Neural progenitor cell (in vitro differentiated cells): ENCODE data around the gene BCAR1. TPM values are rescaled to one million over a fixed set of nuclear protein-coding genes. Genes with fewer than 3 reads are reported as not detected.

Source experiments
- DNase-seq: peaks from one replicate; pipeline ENCODE4 v3.0.0-alpha.2; 2016; ENCODE audit warnings: low spot score
- H2AFZ ChIP-seq: fragments of 200-600 bp; sonication (generic); replicated peaks from 2 replicates; pipeline ENCODE4 v1.6.1; 2016; ENCODE audit warnings: antibody characterized with exemption
- H3F3A ChIP-seq: fragments of 200-600 bp; sonication (generic); 2 replicates; pipeline ENCODE4 v1.6.1; 2016; ENCODE audit warnings: antibody characterized with exemption, low read depth
- H3K27ac ChIP-seq: fragments of 200-600 bp; sonication (generic); 2 replicates; pipeline ENCODE4 v1.5.1; 2016; ENCODE audit warnings: mild to moderate bottlenecking
- H3K27me3 ChIP-seq: fragments of 200-600 bp; sonication (generic); 2 replicates; pipeline ENCODE4 v1.6.1; 2016; ENCODE audit warnings: mild to moderate bottlenecking, moderate library complexity
- H3K36me3 ChIP-seq: fragments of 200-600 bp; sonication (generic); 2 replicates; pipeline ENCODE4 v1.5.1; 2016
- H3K4me1 ChIP-seq: fragments of 200-600 bp; sonication (generic); 2 replicates; pipeline ENCODE4 v1.6.1; 2016; ENCODE audit warnings: mixed run types
- H3K4me2 ChIP-seq: fragments of 200-600 bp; sonication (generic); 2 replicates; pipeline ENCODE4 v1.6.1; 2016
- H3K4me3 ChIP-seq: fragments of 200-600 bp; sonication (generic); 2 replicates; pipeline ENCODE4 v1.5.1; 2016
- H3K79me2 ChIP-seq: fragments of 200-600 bp; sonication (generic); 2 replicates; pipeline ENCODE4 v1.6.1; 2016; ENCODE audit warnings: low read depth
- H3K9ac ChIP-seq: fragments of 200-600 bp; sonication (generic); 2 replicates; pipeline ENCODE4 v1.6.1; 2016
- H3K9me3 ChIP-seq: fragments of 200-600 bp; sonication (generic); 2 replicates; pipeline ENCODE4 v1.5.1; 2016; ENCODE audit warnings: low read depth
- H4K20me1 ChIP-seq: fragments of 200-600 bp; sonication (generic); 2 replicates; pipeline ENCODE4 v1.6.1; 2016; ENCODE audit warnings: low read depth
- H3K27ac Mint-ChIP-seq: 3 replicates; pipeline ENCODE4 v1.8.0; 2021; ENCODE audit warnings: mixed read lengths
- H3K27me3 Mint-ChIP-seq: 2 replicates; pipeline ENCODE4 v1.8.0; 2022; ENCODE audit warnings: low read depth, mild to moderate bottlenecking, inconsistent platforms, moderate library complexity, mixed read lengths; ENCODE audit not compliant: insufficient read depth
- H3K36me3 Mint-ChIP-seq: 3 replicates; pipeline ENCODE4 v1.8.0; 2021; ENCODE audit warnings: mixed read lengths
- H3K4me1 Mint-ChIP-seq: 3 replicates; pipeline ENCODE4 v1.8.0; 2021; ENCODE audit warnings: mixed read lengths
- H3K4me3 Mint-ChIP-seq: 3 replicates; pipeline ENCODE4 v1.8.0; 2021; ENCODE audit warnings: mild to moderate bottlenecking, moderate library complexity, mixed read lengths
- H3K9me3 Mint-ChIP-seq: 3 replicates; pipeline ENCODE4 v1.8.0; 2020; ENCODE audit warnings: mixed read lengths
- EZH2 ChIP-seq: fragments of 200-600 bp; sonication (generic); IDR thresholded peaks from 2 replicates; pipeline ENCODE4 v1.6.1; 2017; ENCODE audit warnings: antibody characterized with exemption, mild to moderate bottlenecking, moderate library complexity
- EZH2phosphoT487 ChIP-seq: fragments of 200-600 bp; sonication (generic); IDR thresholded peaks from 2 replicates; pipeline ENCODE4 v1.6.1; 2017; ENCODE audit warnings: antibody characterized with exemption
- total RNA-seq: library from RNA; depleted of rRNA; stranded (reverse); fragments of >200 nt; gene quantifications from 2 replicates; pipeline ENCODE4 v1.2.3, GENCODE V29; 2015; ENCODE audit warnings: low replicate concordance
- TF ChIP-seq, protein P1 (sequence below): fragments of 200-600 bp; sonication (generic); IDR thresholded peaks from 2 replicates; pipeline ENCODE4 v1.5.1; 2017; ENCODE audit warnings: antibody characterized with exemption, mild to moderate bottlenecking

Gene BCAR1
- total RNA-seq, 1 donor from 2014 or later: 10.9 TPM

DNA sequence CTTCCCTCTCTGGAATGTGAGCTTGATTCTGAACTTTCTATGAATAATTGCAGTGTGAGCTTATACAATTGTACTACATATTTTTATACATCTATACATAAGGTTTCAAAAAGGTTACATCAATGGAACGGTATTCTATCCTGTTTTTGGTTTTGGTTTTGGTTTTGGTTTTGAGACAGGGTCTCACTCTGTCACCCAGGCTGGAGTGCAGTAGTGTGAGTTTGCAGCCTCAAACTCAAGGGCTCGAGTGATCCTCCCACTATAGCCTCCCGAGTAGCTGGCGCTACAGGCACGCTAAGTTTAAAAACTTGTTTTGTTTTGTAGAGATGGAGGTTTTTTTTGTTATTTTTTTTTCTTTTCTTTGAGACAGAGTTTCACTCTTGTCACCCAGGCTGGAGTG lies 31.6 kb downstream of the BCAR1 start:
- TF ChIP-seq, protein P1, sequence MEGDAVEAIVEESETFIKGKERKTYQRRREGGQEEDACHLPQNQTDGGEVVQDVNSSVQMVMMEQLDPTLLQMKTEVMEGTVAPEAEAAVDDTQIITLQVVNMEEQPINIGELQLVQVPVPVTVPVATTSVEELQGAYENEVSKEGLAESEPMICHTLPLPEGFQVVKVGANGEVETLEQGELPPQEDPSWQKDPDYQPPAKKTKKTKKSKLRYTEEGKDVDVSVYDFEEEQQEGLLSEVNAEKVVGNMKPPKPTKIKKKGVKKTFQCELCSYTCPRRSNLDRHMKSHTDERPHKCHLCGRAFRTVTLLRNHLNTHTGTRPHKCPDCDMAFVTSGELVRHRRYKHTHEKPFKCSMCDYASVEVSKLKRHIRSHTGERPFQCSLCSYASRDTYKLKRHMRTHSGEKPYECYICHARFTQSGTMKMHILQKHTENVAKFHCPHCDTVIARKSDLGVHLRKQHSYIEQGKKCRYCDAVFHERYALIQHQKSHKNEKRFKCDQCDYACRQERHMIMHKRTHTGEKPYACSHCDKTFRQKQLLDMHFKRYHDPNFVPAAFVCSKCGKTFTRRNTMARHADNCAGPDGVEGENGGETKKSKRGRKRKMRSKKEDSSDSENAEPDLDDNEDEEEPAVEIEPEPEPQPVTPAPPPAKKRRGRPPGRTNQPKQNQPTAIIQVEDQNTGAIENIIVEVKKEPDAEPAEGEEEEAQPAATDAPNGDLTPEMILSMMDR: no peak
- TF ChIP-seq EZH2: no peak
- TF ChIP-seq EZH2phosphoT487: no peak

GRCh38 chr16:75219088-75219487 lies 32.3 kb downstream of the BCAR1 start:
- no peaks in the 10 kb centered on the region for H3K9me3 ChIP-seq
- no peaks in the 10 kb centered on the region for H3K36me3 ChIP-seq
- Mint-ChIP-seq H3K27ac (no peak overlapping the region), H3K27me3 (peaks cover 2% of the 10 kb centered on the region), H3K9me3 (no peaks in the 10 kb centered on the region), H3K4me1 (peaks cover 10% of the 10 kb centered on the region), H3K4me3 (no peak overlapping the region), H3K36me3 (no peaks in the 10 kb centered on the region)
- no peaks in the 10 kb centered on the region for H3K79me2 ChIP-seq
- TF ChIP-seq EZH2 (no peak), EZH2phosphoT487 (no peak)
- TF ChIP-seq, protein P1: no peak
- H3K4me1 ChIP-seq: no peaks in the 10 kb centered on the region
- H3K4me2 ChIP-seq: no peak overlapping the region
- no peaks in the 10 kb centered on the region for H4K20me1 ChIP-seq
- no peaks in the 10 kb centered on the region for H3F3A ChIP-seq
- H2AFZ ChIP-seq: no peak overlapping the region
- no peak overlapping the region for H3K9ac ChIP-seq
- no peak overlapping the region for H3K4me3 ChIP-seq
- no peak overlapping the region for H3K27ac ChIP-seq
- no peak for DNase-seq
- H3K27me3 ChIP-seq: no peaks in the 10 kb centered on the region

More for the DNA sequence above, 31.6 kb downstream of the BCAR1 start:
- no peaks in the 10 kb centered on the region for H3K36me3 ChIP-seq
- no peak overlapping the region for H3K9ac ChIP-seq
- DNase-seq: no peak
- no peak overlapping the region for H3K4me2 ChIP-seq
- no peak overlapping the region for H3K27ac ChIP-seq
- H3K79me2 ChIP-seq: no peaks in the 10 kb centered on the region
- H3K27me3 ChIP-seq: no peaks in the 10 kb centered on the region
- Mint-ChIP-seq H3K27ac (no peak overlapping the region), H3K27me3 (peaks cover 2% of the 10 kb centered on the region), H3K4me3 (no peak overlapping the region), H3K9me3 (no peaks in the 10 kb centered on the region), H3K36me3 (no peaks in the 10 kb centered on the region), H3K4me1 (peaks cover 13% of the 10 kb centered on the region)
- no peaks in the 10 kb centered on the region for H3K9me3 ChIP-seq
- H3K4me3 ChIP-seq: no peak overlapping the region
- H4K20me1 ChIP-seq: no peaks in the 10 kb centered on the region
- H3F3A ChIP-seq: no peaks in the 10 kb centered on the region
- no peak overlapping the region for H2AFZ ChIP-seq
- H3K4me1 ChIP-seq: no peaks in the 10 kb centered on the region

GRCh38 chr16:75218256-75219076 lies 33.0 kb downstream of the BCAR1 start, which contains the start of gene CTRB1:
Gene CTRB1, plus strand, starts transcription at chr16:75218988. Its CDS starts 20 bp downstream, at chr16:75219008.
- Histone ChIP-seq H3K9me3 (no peaks in the 10 kb centered on the region), H3K27me3 (no peaks in the 10 kb centered on the region), H3K9ac (no peak within 1 kb of the TSS), H3K36me3 (no peaks in the 10 kb centered on the region), H4K20me1 (no peaks in the 10 kb centered on the region), H3K4me1 (no peaks in the 10 kb centered on the region), H2AFZ (no peak within 1 kb of the TSS), H3K27ac (no peak within 1 kb of the TSS), H3K4me2 (no peak within 1 kb of the TSS), H3K4me3 (no peak within 1 kb of the TSS), H3K79me2 (no peaks in the 10 kb centered on the region), H3F3A (no peaks in the 10 kb centered on the region)
- Mint-ChIP-seq H3K9me3 (no peaks in the 10 kb centered on the region), H3K4me3 (no peak within 1 kb of the TSS), H3K27ac (no peak within 1 kb of the TSS), H3K4me1 (peaks cover 10% of the 10 kb centered on the region), H3K36me3 (no peaks in the 10 kb centered on the region), H3K27me3 (peaks cover 2% of the 10 kb centered on the region)
- no peak for DNase-seq
- TF ChIP-seq EZH2 (no peak), EZH2phosphoT487 (no peak)
- TF ChIP-seq, protein P1: no peak
